KBM-7 (cell line): ENCODE measurements around the gene MAP4.
"Not testable (repeated sequence)": the region's sequence is repeated elsewhere in the genome, so short reads cannot be mapped to it uniquely, and the experiment has no call there.

Experiments
- DNase-seq: peaks from one replicate; pipeline ENCODE4 v3.0.0-alpha.2; 2015
- in situ Hi-C: fragments of 300-500 bp; cut with MboI; formaldehyde crosslinking; loops from 2 replicates; pipeline ENCODE4 v1.14.3; 2020; ENCODE audit warnings: low sequenced_read_pairs, low pct_unique_long_range_greater_than_20kb, mixed read lengths

The MAP4 gene

GRCh38 chr3:48016301-48016973 is at the start of gene MAP4:
Gene MAP4 (minus strand): TSS chr3:48016416. CDS start chr3:47998860, 17,556 bp downstream.
- DNase-seq, result peak; percentile 67
- in situ Hi-C loops, result no loop called here

DNA sequence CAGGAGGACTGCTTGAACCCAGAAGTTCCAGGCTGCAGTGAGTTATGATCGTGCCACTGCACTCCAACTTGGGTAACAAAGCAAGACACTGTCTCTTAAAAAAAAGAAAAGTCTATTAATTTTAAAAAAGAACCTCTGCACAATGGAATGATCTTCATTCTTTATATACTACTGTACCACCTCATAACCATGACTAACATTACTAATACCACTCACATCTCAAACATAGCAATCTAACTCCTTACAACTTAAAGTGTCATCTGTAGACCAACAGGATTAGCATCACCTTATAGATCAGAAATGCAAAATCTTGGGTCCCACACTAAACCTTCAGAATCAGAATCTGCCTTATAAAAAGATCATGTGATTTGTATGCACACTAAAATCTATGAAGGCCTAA is 48.8 kb upstream of the MAP4 start:
- in situ Hi-C loops, result no loop called here
- DNase-seq, result no peak

- DNase-seq, result no peak
- in situ Hi-C loops, result no loop called here
Observed at GRCh38 chr3:48064292-48064829, 48.1 kb upstream of the MAP4 start.

DNA sequence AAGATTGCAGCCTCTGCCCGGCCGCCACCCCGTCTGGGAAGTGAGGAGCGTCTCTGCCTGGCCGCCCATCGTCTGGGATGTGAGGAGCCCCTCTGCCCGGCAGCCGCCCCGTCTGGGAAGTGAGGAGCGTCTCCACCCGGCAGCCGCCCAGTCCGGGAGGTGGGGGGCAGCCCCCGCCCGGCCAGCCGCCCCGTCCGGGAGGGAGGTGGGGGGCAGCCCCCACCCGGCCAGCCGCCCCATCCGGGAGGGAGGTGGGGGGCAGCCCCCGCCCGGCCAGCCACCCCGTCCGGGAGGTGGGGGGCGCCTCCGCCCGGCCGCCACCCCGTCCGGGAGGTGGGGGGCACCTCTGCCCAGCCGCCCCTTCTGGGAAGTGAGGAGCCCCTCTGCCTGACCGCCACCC is 45.4 kb upstream of the MAP4 start:
- in situ Hi-C loops, DNase-seq: not testable (repeated sequence)

DNA sequence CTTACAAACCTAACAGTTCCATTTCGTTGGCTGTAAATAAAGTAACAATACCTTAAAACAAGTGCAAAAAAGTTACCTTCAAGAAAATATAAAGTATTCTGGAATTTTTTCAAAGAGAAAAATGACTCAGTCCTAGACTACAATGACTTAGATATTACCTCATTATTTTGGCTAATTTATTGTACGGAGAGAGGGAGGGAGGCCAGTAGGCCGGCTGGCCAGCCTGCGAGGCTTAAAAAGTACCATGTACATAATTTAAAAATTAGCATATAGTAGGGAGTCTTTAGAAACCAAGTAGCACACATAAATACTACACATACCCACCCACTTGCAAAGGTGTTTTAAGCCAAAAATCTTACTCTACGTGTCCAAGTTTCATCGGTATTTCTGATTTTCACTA is 41.9 kb upstream of the MAP4 start:
- in situ Hi-C loops, result no loop called here
- DNase-seq, result no peak

- DNase-seq, result no peak
- in situ Hi-C loops, result no loop called here
Observed at GRCh38 chr3:48057521-48057920, 41.3 kb upstream of the MAP4 start.

DNA sequence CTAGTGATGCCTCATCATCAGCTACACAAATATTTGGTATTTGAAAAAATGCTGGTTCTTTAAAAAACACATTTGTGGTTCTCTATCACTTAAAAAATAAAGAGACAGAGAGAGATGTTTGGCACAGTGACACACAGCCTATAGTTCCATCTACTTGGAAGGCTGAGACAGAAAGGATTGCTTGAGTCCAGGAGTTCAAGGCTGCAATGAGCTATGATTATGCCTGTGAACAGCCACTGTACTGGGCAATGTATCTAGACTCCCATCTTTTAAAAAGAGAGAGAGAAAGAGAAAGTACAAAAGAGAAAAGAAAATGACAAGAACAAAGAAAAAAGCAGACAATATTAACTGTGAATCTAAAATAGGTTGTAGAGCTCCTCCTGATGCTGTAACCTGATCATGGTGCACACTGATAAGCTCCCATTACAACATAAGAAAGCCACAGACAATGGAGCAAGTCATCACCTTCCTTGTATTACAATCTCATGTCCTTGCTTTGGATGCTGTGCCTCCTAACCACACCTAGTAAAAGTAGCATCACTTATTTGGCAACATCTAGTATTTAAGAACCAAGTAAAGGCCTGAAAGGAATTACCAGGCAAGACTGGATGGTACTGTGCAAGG is 31.7 kb upstream of the MAP4 start:
- in situ Hi-C loops, result no loop called here
- DNase-seq, result no peak

GRCh38 chr3:48042071-48042760 is 26.0 kb upstream of the MAP4 start:
- DNase-seq, result no peak
- in situ Hi-C loops, result no loop called here

GRCh38 chr3:48039487-48040190 is 23.4 kb upstream of the MAP4 start:
- in situ Hi-C loops, result no loop called here
- DNase-seq, result peak; percentile 55

GRCh38 chr3:48038971-48039481 is 22.8 kb upstream of the MAP4 start:
- DNase-seq, result peak; percentile 12
- in situ Hi-C loops, result no loop called here

GRCh38 chr3:48034000-48034516 is 17.8 kb upstream of the MAP4 start:
- peak; percentile 61 for DNase-seq
- in situ Hi-C loops, result no loop called here

DNA sequence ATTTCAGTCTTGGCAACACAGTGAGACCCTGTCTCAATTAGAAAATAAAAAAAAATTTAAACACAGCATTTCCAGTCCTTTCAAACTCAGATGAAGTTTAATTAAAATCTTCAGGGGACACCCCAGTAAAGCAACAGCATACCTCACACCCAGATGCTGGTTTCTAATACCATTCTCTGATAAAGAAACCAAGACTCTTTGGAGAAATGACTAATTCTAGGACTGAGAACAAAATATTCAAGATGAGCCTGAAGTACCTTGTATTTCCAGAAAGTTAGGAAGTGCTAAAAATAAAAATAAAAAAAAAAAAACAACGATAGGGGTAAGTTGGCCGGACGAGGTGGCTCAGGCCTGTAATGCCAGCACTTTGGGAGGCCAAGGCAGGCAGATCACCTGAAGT is 14.0 kb upstream of the MAP4 start:
- in situ Hi-C loops, result no loop called here
- no peak for DNase-seq

GRCh38 chr3:48026951-48027908 is 11.0 kb upstream of the MAP4 start:
- DNase-seq, result no peak
- in situ Hi-C loops, result no loop called here

- DNase-seq, result no peak
- in situ Hi-C loops, result no loop called here
Observed at GRCh38 chr3:48026098-48026497, 9.9 kb upstream of the MAP4 start.

DNA sequence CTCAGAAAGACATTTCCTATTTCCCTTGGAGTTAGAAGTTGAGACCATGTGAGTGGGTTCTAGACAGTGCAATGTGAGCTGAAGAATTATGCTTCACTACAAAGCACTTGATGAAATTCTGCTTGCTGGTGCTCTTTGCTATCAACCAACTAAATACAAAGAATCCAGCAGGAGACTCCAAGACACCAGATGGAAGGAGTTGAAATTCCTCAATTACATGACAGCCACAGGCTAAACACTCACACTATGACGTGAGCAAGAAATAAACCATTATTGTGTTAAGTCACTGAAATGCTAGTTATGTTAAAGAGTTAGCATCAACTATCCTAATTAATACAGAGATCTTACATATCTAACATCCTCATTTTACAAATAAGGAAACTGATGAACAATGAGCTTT is 8.2 kb upstream of the MAP4 start:
- DNase-seq, result no peak
- in situ Hi-C loops, result no loop called here

DNA sequence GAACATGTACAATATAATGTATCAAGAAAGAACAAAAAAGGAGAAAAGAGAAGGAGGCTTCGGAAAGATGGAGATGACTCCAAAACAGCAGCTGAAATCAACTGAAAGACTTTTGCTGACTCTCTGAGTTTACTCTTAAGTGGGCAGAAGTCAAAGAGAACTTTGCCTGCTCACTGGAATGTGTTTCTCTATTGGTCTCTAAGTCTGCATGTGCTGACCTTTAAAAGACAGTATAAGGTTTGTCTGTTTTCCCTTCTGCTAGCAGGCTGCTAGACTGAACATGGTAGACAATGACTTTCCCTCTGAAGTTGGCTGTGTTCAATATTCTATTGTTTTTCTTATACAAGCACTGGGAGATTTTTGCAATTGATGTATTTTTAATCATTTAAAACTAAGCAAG is 7.2 kb upstream of the MAP4 start:
- DNase-seq, result no peak
- in situ Hi-C loops, result no loop called here

- no peak for DNase-seq
- in situ Hi-C loops, result no loop called here
Observed at GRCh38 chr3:48022178-48022577, 6.0 kb upstream of the MAP4 start.

- in situ Hi-C loops, result no loop called here
- no peak for DNase-seq
Observed at GRCh38 chr3:48018841-48019240, 2.6 kb upstream of the MAP4 start.
